Ishikawa (cell line): ENCODE data around the gene HHIPL1.

Experiments
- CEBPB ChIP-seq: IDR thresholded peaks from 2 replicates; pipeline ENCODE4 v1.6.1; 2012
- CREB1 ChIP-seq: IDR thresholded peaks from 2 replicates; pipeline ENCODE4 v1.6.1; 2012; ENCODE audit warnings: low read depth
- EGR1 ChIP-seq: IDR thresholded peaks from 2 replicates; pipeline ENCODE4 v1.6.1; 2012
- EP300 ChIP-seq: IDR thresholded peaks from 2 replicates; pipeline ENCODE4 v1.6.1; 2012; ENCODE audit warnings: borderline replicate concordance
- FOXM1 ChIP-seq: IDR thresholded peaks from 2 replicates; pipeline ENCODE4 v1.6.1; 2012; ENCODE audit warnings: low read depth, borderline replicate concordance
- MAX ChIP-seq: IDR thresholded peaks from 2 replicates; pipeline ENCODE4 v1.6.1; 2012
- NFIC ChIP-seq: IDR thresholded peaks from 2 replicates; pipeline ENCODE4 v1.6.1; 2012
- RAD21 ChIP-seq: IDR thresholded peaks from 2 replicates; pipeline ENCODE4 v1.6.1; 2012; ENCODE audit warnings: low read depth
- REST ChIP-seq: IDR thresholded peaks from 2 replicates; pipeline ENCODE4 v1.6.1; 2012; ENCODE audit warnings: low read depth, mild to moderate bottlenecking
- TAF1 ChIP-seq: IDR thresholded peaks from 2 replicates; pipeline ENCODE4 v1.6.1; 2012; ENCODE audit warnings: low read depth, mild to moderate bottlenecking
- TCF12 ChIP-seq: IDR thresholded peaks from 2 replicates; pipeline ENCODE4 v1.6.1; 2012; ENCODE audit warnings: low read depth
- TEAD4 ChIP-seq: IDR thresholded peaks from 2 replicates; pipeline ENCODE4 v1.6.1; 2012
- YY1 ChIP-seq: IDR thresholded peaks from 2 replicates; pipeline ENCODE4 v1.6.1; 2012; ENCODE audit warnings: low read depth
- ZBTB7A ChIP-seq: IDR thresholded peaks from 2 replicates; pipeline ENCODE4 v1.6.1; 2012; ENCODE audit warnings: low read depth
- TF ChIP-seq, protein P1 (sequence below): IDR thresholded peaks from 2 replicates; pipeline ENCODE4 v1.6.1; 2012

HHIPL1 gene

DNA sequence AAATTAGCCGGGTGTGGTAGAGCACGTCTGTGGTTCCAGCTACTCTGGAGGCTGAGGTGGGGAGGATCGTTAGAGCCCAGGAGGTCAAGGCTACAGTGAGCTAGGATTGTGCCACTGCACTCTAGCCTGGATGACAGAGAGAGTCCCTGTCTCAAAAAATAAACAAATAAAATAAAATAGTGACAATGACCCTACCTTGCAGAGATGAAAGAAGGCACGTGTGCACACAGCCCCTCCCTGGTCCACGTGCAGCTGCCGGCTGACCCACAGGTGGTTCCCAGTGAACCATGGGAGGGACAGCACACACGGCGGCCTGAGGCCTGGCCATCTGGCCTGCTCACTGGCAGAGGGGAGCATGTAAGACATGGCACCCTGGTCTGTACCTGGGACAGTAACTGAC lies 4.7 kb downstream of the HHIPL1 start:
- TF ChIP-seq, protein P1, sequence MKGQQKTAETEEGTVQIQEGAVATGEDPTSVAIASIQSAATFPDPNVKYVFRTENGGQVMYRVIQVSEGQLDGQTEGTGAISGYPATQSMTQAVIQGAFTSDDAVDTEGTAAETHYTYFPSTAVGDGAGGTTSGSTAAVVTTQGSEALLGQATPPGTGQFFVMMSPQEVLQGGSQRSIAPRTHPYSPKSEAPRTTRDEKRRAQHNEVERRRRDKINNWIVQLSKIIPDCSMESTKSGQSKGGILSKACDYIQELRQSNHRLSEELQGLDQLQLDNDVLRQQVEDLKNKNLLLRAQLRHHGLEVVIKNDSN = no peak
- TF ChIP-seq MAX (no peak), RAD21 (no peak), YY1 (no peak)

DNA sequence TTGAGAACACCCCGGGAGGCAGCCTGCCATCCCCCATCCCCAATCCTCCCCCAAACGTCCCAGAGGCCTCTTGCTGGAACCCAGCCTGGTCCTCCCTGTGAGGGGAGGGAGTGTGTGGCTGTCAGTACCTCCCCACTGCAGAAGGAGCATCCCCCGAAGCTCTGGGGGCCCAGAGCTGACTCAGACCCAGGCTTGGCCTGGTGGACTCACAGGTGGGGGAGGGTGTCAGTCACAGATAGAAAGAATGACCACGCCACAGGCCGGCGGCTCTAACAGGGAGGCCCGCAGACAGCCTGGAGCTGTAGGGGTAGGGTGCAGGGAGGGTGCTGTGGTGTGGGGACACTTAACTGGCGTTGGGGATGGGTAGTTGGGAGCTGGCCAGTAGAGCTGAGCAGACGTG lies 5.3 kb downstream of the HHIPL1 start:
- TF ChIP-seq REST = no peak
- TF ChIP-seq EGR1 = no peak
- TF ChIP-seq RAD21 = no peak
- no peak for TF ChIP-seq TCF12
- no peak for TF ChIP-seq CREB1
- TF ChIP-seq YY1 = no peak
- no peak for TF ChIP-seq CEBPB
- TF ChIP-seq NFIC = no peak
- TF ChIP-seq FOXM1 = no peak
- no peak for TF ChIP-seq ZBTB7A
- no peak for TF ChIP-seq MAX
- TF ChIP-seq, protein P1 = no peak
- no peak for TF ChIP-seq EP300
- TF ChIP-seq TAF1 = no peak
- no peak for TF ChIP-seq TEAD4

GRCh38 chr14:99651953-99652746 lies 7.2 kb downstream of the HHIPL1 start:
- TF ChIP-seq REST = no peak
- TF ChIP-seq TAF1 = no peak
- no peak for TF ChIP-seq MAX
- no peak for TF ChIP-seq RAD21
- no peak for TF ChIP-seq EGR1
- TF ChIP-seq, protein P1 = no peak
- TF ChIP-seq EP300 = no peak
- no peak for TF ChIP-seq NFIC
- no peak for TF ChIP-seq TEAD4
- no peak for TF ChIP-seq CREB1

DNA sequence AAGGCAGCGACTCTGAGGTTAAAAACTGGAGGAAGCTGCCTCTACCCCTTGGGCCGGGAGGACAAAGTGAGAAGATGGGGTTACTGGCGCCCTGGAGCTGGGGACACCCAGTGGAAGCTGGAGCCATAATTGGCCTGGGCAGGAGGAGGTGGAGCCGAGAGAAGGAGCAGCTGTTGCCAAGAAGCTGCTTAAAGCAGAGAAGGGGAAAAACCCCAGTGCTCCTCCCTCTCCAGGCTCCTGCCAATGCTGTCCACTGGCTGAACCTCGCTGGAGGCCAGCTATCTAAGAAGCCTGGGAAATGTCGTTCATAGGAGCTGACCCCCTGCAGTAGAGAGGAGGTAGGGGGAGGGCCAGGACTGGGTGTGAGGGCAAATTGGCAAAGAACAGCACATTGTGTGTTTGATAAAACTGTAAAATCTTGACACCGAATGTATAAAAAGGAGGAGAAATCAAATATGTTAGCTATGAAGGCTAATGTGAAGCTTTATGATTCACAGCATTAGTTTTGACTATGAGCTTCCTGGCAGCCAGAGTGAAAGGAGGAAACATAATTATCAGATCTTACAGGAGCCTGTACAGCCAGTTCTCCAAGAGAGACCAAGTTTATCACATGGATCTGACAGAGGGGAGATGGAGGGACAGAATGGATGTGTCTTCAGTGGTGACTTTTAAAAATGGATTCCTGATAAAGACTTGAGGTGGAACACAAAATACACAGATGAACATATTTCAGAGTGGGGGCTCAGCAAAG lies 9.5 kb downstream of the HHIPL1 start:
- TF ChIP-seq TAF1 (no peak), FOXM1 (no peak), EP300 (no peak), YY1 (no peak), CREB1 (no peak), RAD21 (no peak), ZBTB7A (no peak), NFIC (no peak), TCF12 (no peak), TEAD4 (no peak), REST (no peak), MAX (no peak), CEBPB (no peak), EGR1 (no peak)
- TF ChIP-seq, protein P1 = no peak
